H9 (cell line): Measurements from ENCODE around the gene PEX26. TPM values are rescaled to one million over a fixed set of nuclear protein-coding genes. Genes with fewer than 3 reads are reported as not detected.

Experiments
- DNase-seq: peaks from one replicate; pipeline ENCODE4 v3.0.0-alpha.2; 2017
- H2AFZ ChIP-seq: one replicate; pipeline ENCODE4 v1.6.1; 2013; ENCODE audit warnings: mild to moderate bottlenecking, low read length, control low read depth, moderate library complexity
- H2AK5ac ChIP-seq: 2 replicates; pipeline ENCODE4 v1.6.1; 2013; ENCODE audit warnings: low read length, control low read depth, mixed read lengths; ENCODE audit not compliant: insufficient read length
- H2BK120ac ChIP-seq: one replicate; pipeline ENCODE4 v1.6.1; 2013; ENCODE audit warnings: low read depth, mild to moderate bottlenecking, low read length, control low read depth, inconsistent platforms; ENCODE audit not compliant: poor library complexity, severe bottlenecking
- H2BK12ac ChIP-seq: 2 replicates; pipeline ENCODE4 v1.6.1; 2013; ENCODE audit warnings: low read length, control low read depth, mixed read lengths, low read depth; ENCODE audit not compliant: insufficient read length
- H2BK15ac ChIP-seq: 2 replicates; pipeline ENCODE4 v1.6.1; 2013; ENCODE audit warnings: low read depth, low read length, control low read depth
- H2BK20ac ChIP-seq: one replicate; pipeline ENCODE4 v1.6.1; 2013; ENCODE audit warnings: low read depth, mild to moderate bottlenecking, low read length, control low read depth, inconsistent platforms; ENCODE audit not compliant: poor library complexity, severe bottlenecking
- H2BK5ac ChIP-seq: 2 replicates; pipeline ENCODE4 v1.6.1; 2013; ENCODE audit warnings: low read length, control low read depth, mixed read lengths; ENCODE audit not compliant: insufficient read length
- H3K14ac ChIP-seq: 2 replicates; pipeline ENCODE4 v1.6.1; 2013; ENCODE audit warnings: low read length, control low read depth; ENCODE audit not compliant: insufficient read depth
- H3K18ac ChIP-seq: 2 replicates; pipeline ENCODE4 v1.6.1; 2013; ENCODE audit warnings: low read depth, mild to moderate bottlenecking, mixed read lengths, low read length, control low read depth; ENCODE audit not compliant: insufficient read length
- H3K23ac ChIP-seq: 2 replicates; pipeline ENCODE4 v1.6.1; 2013; ENCODE audit warnings: low read length, control low read depth, mixed read lengths, low read depth; ENCODE audit not compliant: insufficient read length
- H3K23me2 ChIP-seq: 2 replicates; pipeline ENCODE4 v1.6.1; 2013; ENCODE audit warnings: low read depth, mild to moderate bottlenecking, mixed read lengths, low read length, control low read depth; ENCODE audit not compliant: insufficient read length, poor library complexity, severe bottlenecking
- H3K27ac ChIP-seq: 2 replicates; pipeline ENCODE4 v1.5.1; 2013; ENCODE audit warnings: low read length, control low read depth, mixed read lengths, low read depth; ENCODE audit not compliant: insufficient read length
- H3K27me3 ChIP-seq: 2 replicates; pipeline ENCODE4 v1.6.1; 2013; ENCODE audit warnings: low read length, control low read depth, inconsistent platforms; ENCODE audit not compliant: insufficient read depth
- H3K4ac ChIP-seq: 2 replicates; pipeline ENCODE4 v1.6.1; 2013; ENCODE audit warnings: low read depth, mild to moderate bottlenecking, control low read depth, inconsistent platforms, low read length, moderate library complexity
- H3K4me1 ChIP-seq: 2 replicates; pipeline ENCODE4 v1.6.1; 2013; ENCODE audit warnings: low read length, control low read depth, inconsistent platforms; ENCODE audit not compliant: insufficient read depth
- H3K4me2 ChIP-seq: 2 replicates; pipeline ENCODE4 v1.6.1; 2013; ENCODE audit warnings: low read length, control low read depth, mixed read lengths; ENCODE audit not compliant: insufficient read length, insufficient read depth
- H3K56ac ChIP-seq: 2 replicates; pipeline ENCODE4 v1.6.1; 2013; ENCODE audit warnings: low read depth, mild to moderate bottlenecking, mixed read lengths, low read length, control low read depth; ENCODE audit not compliant: insufficient read length
- H3K79me1 ChIP-seq: 2 replicates; pipeline ENCODE4 v1.6.1; 2013; ENCODE audit warnings: low read depth, mild to moderate bottlenecking, moderate library complexity, low read length, control low read depth, inconsistent platforms; ENCODE audit not compliant: insufficient read depth, poor library complexity, severe bottlenecking
- H3K79me2 ChIP-seq: 2 replicates; pipeline ENCODE4 v1.6.1; 2013; ENCODE audit warnings: low read length, control low read depth, inconsistent platforms; ENCODE audit not compliant: insufficient read depth
- H3K9ac ChIP-seq: 2 replicates; pipeline ENCODE4 v1.6.1; 2013; ENCODE audit warnings: low read length, control low read depth, mixed read lengths; ENCODE audit not compliant: insufficient read length; ENCODE audit errors: extremely low read depth
- H3K9me3 ChIP-seq: one replicate; pipeline ENCODE4 v1.6.1; 2013; ENCODE audit warnings: low read depth, low read length, inconsistent platforms; ENCODE audit not compliant: control insufficient read depth
- H3T11ph ChIP-seq: one replicate; pipeline ENCODE4 v1.6.1; 2013; ENCODE audit warnings: mild to moderate bottlenecking, low read length, control low read depth, inconsistent platforms
- H4K20me1 ChIP-seq: one replicate; pipeline ENCODE4 v1.6.1; 2013; ENCODE audit not compliant: control insufficient read depth, insufficient read length, insufficient read depth
- H4K5ac ChIP-seq: 2 replicates; pipeline ENCODE4 v1.6.1; 2013; ENCODE audit warnings: low read depth, mild to moderate bottlenecking, mixed read lengths, low read length, control low read depth; ENCODE audit not compliant: insufficient read length
- H4K8ac ChIP-seq: replicated peaks from 2 replicates; pipeline ENCODE4 v1.6.1; 2013; ENCODE audit warnings: low read length, control low read depth, mixed read lengths, low read depth; ENCODE audit not compliant: insufficient read length
- H4K91ac ChIP-seq: 2 replicates; pipeline ENCODE4 v1.6.1; 2013; ENCODE audit warnings: low read depth, mild to moderate bottlenecking, moderate library complexity, mixed read lengths, low read length, control low read depth; ENCODE audit not compliant: insufficient read length
- H3K27ac Mint-ChIP-seq, 3 experiments: 2 replicates in 2 of 3; 3 replicates in 1 of 3; pipeline ENCODE4 v1.8.0; 2020 to 2021; ENCODE audit warnings: mixed read lengths in 3 of 3, mild to moderate bottlenecking in 1 of 3, moderate library complexity in 1 of 3
- H3K27me3 Mint-ChIP-seq: 2 replicates; pipeline ENCODE4 v1.8.0; 2021; ENCODE audit warnings: low read depth, mild to moderate bottlenecking, moderate library complexity, mixed read lengths
- H3K36me3 Mint-ChIP-seq, 3 experiments: 2 replicates in 2 of 3; 3 replicates in 1 of 3; pipeline ENCODE4 v1.8.0; 2020 to 2021; ENCODE audit warnings: low read depth in 3 of 3, mixed read lengths in 3 of 3; ENCODE audit not compliant: insufficient read depth in 1 of 3
- H3K4me1 Mint-ChIP-seq, 2 experiments: 2 replicates each; pipeline ENCODE4 v1.8.0; 2020; ENCODE audit warnings: mixed read lengths in 2 of 2
- H3K4me3 Mint-ChIP-seq, 2 experiments: 2 replicates in 1 of 2; 3 replicates in 1 of 2; pipeline ENCODE4 v1.8.0; 2020 to 2021; ENCODE audit warnings: mild to moderate bottlenecking in 2 of 2, mixed read lengths in 2 of 2, moderate library complexity in 1 of 2
- H3K9me3 Mint-ChIP-seq, 2 experiments: 2 replicates in 1 of 2; 3 replicates in 1 of 2; pipeline ENCODE4 v1.8.0; 2020; ENCODE audit warnings: mild to moderate bottlenecking in 2 of 2, mixed read lengths in 2 of 2, moderate library complexity in 1 of 2
- CTCF ChIP-seq: fragments of 200-600 bp; sonication (generic); conservative IDR thresholded peaks from 3 replicates; pipeline ENCODE4 v1.8.0; 2021; ENCODE audit warnings: antibody characterized with exemption, mild to moderate bottlenecking
- WGBS: extraction: QIAGEN DNeasy Blood & Tissue Kit; methylation state at CpG from one replicate; pipeline ENCODE4 v1.1.7; 2013; ENCODE audit warnings: missing lambda C conversion rate, low lambda C conversion rate, mixed read lengths; ENCODE audit not compliant: insufficient read length; ENCODE audit errors: extremely low coverage; 5-methylcytosine and 5-hydroxymethylcytosine counted together
- total RNA-seq: library from RNA; stranded (reverse); gene quantifications from 2 replicates; pipeline ENCODE4 v1.2.1, GENCODE V29; 2021

PEX26 gene
- total RNA-seq, 1 experiment from 2014 or later, result 35.4 TPM

- H3K23me2 ChIP-seq, result no peaks in the 10 kb centered on the region
- H3K36me3 Mint-ChIP-seq, result no peaks in the 10 kb centered on the region; a peak in 1 of 7 replicates
- H3K4me2 ChIP-seq, result no peak overlapping the region
- peak overlapping the region in 1 of 3 experiments; percentile 76; a peak in 2 of 7 replicates for H3K27ac Mint-ChIP-seq
- no peak overlapping the region for H3K4me3 Mint-ChIP-seq
- H4K5ac ChIP-seq, result no peak overlapping the region
- H2BK12ac ChIP-seq, result no peak overlapping the region
- no peak overlapping the region for H4K8ac ChIP-seq
- no peaks in the 10 kb centered on the region for H3K79me2 ChIP-seq
- no peaks in the 10 kb centered on the region for H3K27me3 ChIP-seq
- H2AFZ ChIP-seq, result no peak overlapping the region
- H3K79me1 ChIP-seq, result no peaks in the 10 kb centered on the region
- peaks cover 70% of the 10 kb centered on the region for H3K27me3 Mint-ChIP-seq
- no CpG with 5 or more reads among the region's 14 CpGs for WGBS
- no peak overlapping the region for H2BK120ac ChIP-seq
- H3K56ac ChIP-seq, result no peak overlapping the region
- no peaks in the 10 kb centered on the region for H3K9me3 ChIP-seq
- no peak overlapping the region for H4K91ac ChIP-seq
- H3K23ac ChIP-seq, result no peak overlapping the region
- no peak overlapping the region for H3K4ac ChIP-seq
- H3K4me1 ChIP-seq, result no peaks in the 10 kb centered on the region
- no peaks in the 10 kb centered on the region; a peak in 1 of 5 replicates for H3K9me3 Mint-ChIP-seq
- H3K18ac ChIP-seq, result no peak overlapping the region
- H3K9ac ChIP-seq, result no peak overlapping the region
- no peak overlapping the region for H3K27ac ChIP-seq
- no peak overlapping the region for H2BK15ac ChIP-seq
- peaks cover 8% of the 10 kb centered on the region in 2 experiments for H3K4me1 Mint-ChIP-seq
- H2BK20ac ChIP-seq, result no peak overlapping the region
- H3T11ph ChIP-seq, result no peak overlapping the region
- TF ChIP-seq CTCF, result no peak
- no peak overlapping the region for H2BK5ac ChIP-seq
- H4K20me1 ChIP-seq, result no peaks in the 10 kb centered on the region
- DNase-seq, result no peak
- H2AK5ac ChIP-seq, result no peak overlapping the region
- H3K14ac ChIP-seq, result peak overlapping the region; percentile 8; the same call in 1 of the 2 replicates
These were observed 10.0 kb upstream of the PEX26 start for GRCh38 chr22:18067548-18068341.
